Measurements from ENCODE around the gene RAB6D.
"Not testable (repeated sequence)": the region's sequence is repeated elsewhere in the genome, so short reads cannot be mapped to it uniquely, and the experiment has no call there.

The RAB6D gene

GRCh38 chr2:131363703-131364186 is at the start of gene RAB6D:
TSS of gene RAB6D (minus strand) at chr2:131364168. CDS start at chr2:131363720, 448 bp downstream.
- not testable (repeated sequence) for DNase-seq

- no peak for TF ChIP-seq POLR2A (IDR thresholded peaks at IDR 0.05; ENCODE audit: low read length)
- TF ChIP-seq GATA1 (IDR thresholded peaks at IDR 0.05; ENCODE audit: low read depth, low read length) = no peak
- DNase-seq = peak; percentile 49 to 69
Measured at GRCh38 chr2:131413148-131413747, 49.3 kb upstream of the RAB6D start.

GRCh38 chr2:131410173-131410572 is 46.2 kb upstream of the RAB6D start:
- no peak for DNase-seq

GRCh38 chr2:131408778-131409177 is 44.8 kb upstream of the RAB6D start:
- TF ChIP-seq GATA1 (IDR thresholded peaks at IDR 0.05; ENCODE audit: low read depth, low read length) = no peak
- no peak for TF ChIP-seq POLR2A (IDR thresholded peaks at IDR 0.05; ENCODE audit: low read length)
- no peak for DNase-seq

More at GRCh38 chr2:131410173-131410572, 46.2 kb upstream of the RAB6D start:
- no peak for TF ChIP-seq POLR2A (IDR thresholded peaks at IDR 0.05; ENCODE audit: low read length)
- no peak for TF ChIP-seq GATA1 (IDR thresholded peaks at IDR 0.05; ENCODE audit: low read depth, low read length)

- TF ChIP-seq POLR2A (IDR thresholded peaks at IDR 0.05; ENCODE audit: low read length) = no peak
- DNase-seq = no peak
Measured at GRCh38 chr2:131408207-131408606, 44.2 kb upstream of the RAB6D start.

- DNase-seq = no peak
- no peak for TF ChIP-seq POLR2A (IDR thresholded peaks at IDR 0.05; ENCODE audit: low read length)
Measured at GRCh38 chr2:131404753-131405152, 40.8 kb upstream of the RAB6D start.

- DNase-seq = no peak
- TF ChIP-seq POLR2A (IDR thresholded peaks at IDR 0.05; ENCODE audit: low read length) = no peak
- no peak for TF ChIP-seq GATA1 (IDR thresholded peaks at IDR 0.05; ENCODE audit: low read depth, low read length)
Measured at GRCh38 chr2:131402320-131403039, 38.5 kb upstream of the RAB6D start.

GRCh38 chr2:131400849-131401248 is 36.9 kb upstream of the RAB6D start:
- DNase-seq = no peak
- no peak for TF ChIP-seq POLR2A (IDR thresholded peaks at IDR 0.05; ENCODE audit: low read length)
- no peak for TF ChIP-seq GATA1 (IDR thresholded peaks at IDR 0.05; ENCODE audit: low read depth, low read length)

- not testable (repeated sequence) for DNase-seq
Measured at GRCh38 chr2:131400441-131400840, 36.5 kb upstream of the RAB6D start.

- not testable (repeated sequence) for DNase-seq
Measured at GRCh38 chr2:131396209-131396608, 32.2 kb upstream of the RAB6D start.

GRCh38 chr2:131395024-131395645 is 31.2 kb upstream of the RAB6D start:
- not testable (repeated sequence) for DNase-seq

GRCh38 chr2:131394147-131394931 is 30.4 kb upstream of the RAB6D start:
- TF ChIP-seq GATA1 (IDR thresholded peaks at IDR 0.05; ENCODE audit: low read depth, low read length) (no peak), POLR2A (IDR thresholded peaks at IDR 0.05; ENCODE audit: low read length) (no peak)
- DNase-seq = peak in 1 of 2 experiments; percentile 13

GRCh38 chr2:131391953-131392352 is 28.0 kb upstream of the RAB6D start:
- DNase-seq = not testable (repeated sequence)

GRCh38 chr2:131391471-131391870 is 27.5 kb upstream of the RAB6D start:
- DNase-seq = not testable (repeated sequence)

GRCh38 chr2:131390495-131391130 is 26.6 kb upstream of the RAB6D start:
- DNase-seq = not testable (repeated sequence)
